ENCODE data around the gene SOX13.

GRCh38 chr1:204102739-204103430 lies 30.0 kb downstream of the SOX13 start:
- TF ChIP-seq, protein P1, sequence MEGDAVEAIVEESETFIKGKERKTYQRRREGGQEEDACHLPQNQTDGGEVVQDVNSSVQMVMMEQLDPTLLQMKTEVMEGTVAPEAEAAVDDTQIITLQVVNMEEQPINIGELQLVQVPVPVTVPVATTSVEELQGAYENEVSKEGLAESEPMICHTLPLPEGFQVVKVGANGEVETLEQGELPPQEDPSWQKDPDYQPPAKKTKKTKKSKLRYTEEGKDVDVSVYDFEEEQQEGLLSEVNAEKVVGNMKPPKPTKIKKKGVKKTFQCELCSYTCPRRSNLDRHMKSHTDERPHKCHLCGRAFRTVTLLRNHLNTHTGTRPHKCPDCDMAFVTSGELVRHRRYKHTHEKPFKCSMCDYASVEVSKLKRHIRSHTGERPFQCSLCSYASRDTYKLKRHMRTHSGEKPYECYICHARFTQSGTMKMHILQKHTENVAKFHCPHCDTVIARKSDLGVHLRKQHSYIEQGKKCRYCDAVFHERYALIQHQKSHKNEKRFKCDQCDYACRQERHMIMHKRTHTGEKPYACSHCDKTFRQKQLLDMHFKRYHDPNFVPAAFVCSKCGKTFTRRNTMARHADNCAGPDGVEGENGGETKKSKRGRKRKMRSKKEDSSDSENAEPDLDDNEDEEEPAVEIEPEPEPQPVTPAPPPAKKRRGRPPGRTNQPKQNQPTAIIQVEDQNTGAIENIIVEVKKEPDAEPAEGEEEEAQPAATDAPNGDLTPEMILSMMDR (IDR thresholded peaks at IDR 0.05; ENCODE audit: low read depth, low read length, poor library complexity, severe bottlenecking): no peak
- TF ChIP-seq EZH2phosphoT487 (IDR thresholded peaks at IDR 0.05; ENCODE audit: borderline replicate concordance, low read length): no peak

Measured in DOHH2 (cell line).